ENCODE data around the gene CARMIL1.

The CARMIL1 gene

DNA sequence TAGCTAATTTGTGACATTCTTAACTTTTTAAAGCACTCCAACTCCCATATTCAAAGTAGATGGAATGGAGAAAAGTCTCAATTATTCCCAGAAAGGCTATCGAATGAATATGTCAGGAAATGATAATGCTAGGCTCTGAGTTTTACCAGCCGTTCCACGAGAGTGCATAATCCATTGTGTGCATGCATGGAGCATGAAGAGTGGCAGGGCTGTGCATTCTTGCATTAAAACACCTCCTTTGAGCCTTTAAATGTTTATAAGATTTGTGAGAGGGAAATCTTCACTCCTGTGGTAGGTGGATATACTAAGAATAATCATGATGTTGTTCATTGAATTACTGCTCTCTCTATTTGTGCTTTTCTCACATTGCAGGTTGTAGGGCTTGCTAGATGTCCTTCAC lies 178.3 kb downstream of the CARMIL1 start:
- H2AFZ ChIP-seq (ENCODE audit: low read depth, low read length): no peak overlapping the region
- no peak overlapping the region for H3K9ac ChIP-seq (ENCODE audit: low read length)
- H3K4me1 ChIP-seq (ENCODE audit: low read length): no peaks in the 10 kb centered on the region
- H4K20me1 ChIP-seq (ENCODE audit: insufficient read depth, low read length): no peaks in the 10 kb centered on the region
- TF ChIP-seq EZH2phosphoT487 (IDR thresholded peaks at IDR 0.05; ENCODE audit: low read depth): no peak
- TF ChIP-seq, protein P1, sequence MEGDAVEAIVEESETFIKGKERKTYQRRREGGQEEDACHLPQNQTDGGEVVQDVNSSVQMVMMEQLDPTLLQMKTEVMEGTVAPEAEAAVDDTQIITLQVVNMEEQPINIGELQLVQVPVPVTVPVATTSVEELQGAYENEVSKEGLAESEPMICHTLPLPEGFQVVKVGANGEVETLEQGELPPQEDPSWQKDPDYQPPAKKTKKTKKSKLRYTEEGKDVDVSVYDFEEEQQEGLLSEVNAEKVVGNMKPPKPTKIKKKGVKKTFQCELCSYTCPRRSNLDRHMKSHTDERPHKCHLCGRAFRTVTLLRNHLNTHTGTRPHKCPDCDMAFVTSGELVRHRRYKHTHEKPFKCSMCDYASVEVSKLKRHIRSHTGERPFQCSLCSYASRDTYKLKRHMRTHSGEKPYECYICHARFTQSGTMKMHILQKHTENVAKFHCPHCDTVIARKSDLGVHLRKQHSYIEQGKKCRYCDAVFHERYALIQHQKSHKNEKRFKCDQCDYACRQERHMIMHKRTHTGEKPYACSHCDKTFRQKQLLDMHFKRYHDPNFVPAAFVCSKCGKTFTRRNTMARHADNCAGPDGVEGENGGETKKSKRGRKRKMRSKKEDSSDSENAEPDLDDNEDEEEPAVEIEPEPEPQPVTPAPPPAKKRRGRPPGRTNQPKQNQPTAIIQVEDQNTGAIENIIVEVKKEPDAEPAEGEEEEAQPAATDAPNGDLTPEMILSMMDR (IDR thresholded peaks at IDR 0.05; ENCODE audit: low read depth, low read length): no peak
- H3K4me3 ChIP-seq (ENCODE audit: low read length): no peak overlapping the region
- no peak overlapping the region for H3K27ac ChIP-seq (ENCODE audit: low read length)
- H3K79me2 ChIP-seq (ENCODE audit: low read length): no peaks in the 10 kb centered on the region
- no peaks in the 10 kb centered on the region for H3K36me3 ChIP-seq (replicated peaks; ENCODE audit: low read depth, low read length)
- H3K9me3 ChIP-seq (ENCODE audit: insufficient read depth, low read length): no peaks in the 10 kb centered on the region
- H3K27me3 ChIP-seq (ENCODE audit: low read depth, low read length): no peaks in the 10 kb centered on the region
- no peak overlapping the region for H3K4me2 ChIP-seq (ENCODE audit: low read length)

DNA sequence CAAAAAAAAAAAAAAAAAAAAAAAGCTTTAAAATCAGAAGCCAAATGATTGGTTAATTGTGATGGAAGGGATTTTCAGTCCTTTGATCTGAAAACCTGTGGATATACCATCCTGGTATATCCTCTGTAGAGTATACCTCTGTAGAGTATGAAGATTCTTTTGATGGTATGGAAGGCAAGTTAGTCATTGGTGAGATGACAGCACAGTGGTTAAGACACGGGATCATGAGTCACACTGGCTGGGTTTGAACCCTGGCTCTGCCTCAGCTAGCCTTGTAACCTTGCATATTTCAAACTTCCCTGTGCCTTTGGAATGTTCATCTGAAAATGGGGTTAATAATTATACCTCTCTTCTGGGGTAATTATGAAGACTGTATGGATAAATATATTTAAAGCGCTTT lies 179.3 kb downstream of the CARMIL1 start:
- Histone ChIP-seq H3K4me2 (ENCODE audit: low read length) (no peak overlapping the region), H3K36me3 (replicated peaks; ENCODE audit: low read depth, low read length) (no peaks in the 10 kb centered on the region), H3K4me3 (ENCODE audit: low read length) (no peak overlapping the region), H3K79me2 (ENCODE audit: low read length) (no peaks in the 10 kb centered on the region), H3K4me1 (ENCODE audit: low read length) (no peaks in the 10 kb centered on the region), H3K27me3 (ENCODE audit: low read depth, low read length) (no peaks in the 10 kb centered on the region), H4K20me1 (ENCODE audit: insufficient read depth, low read length) (no peaks in the 10 kb centered on the region), H2AFZ (ENCODE audit: low read depth, low read length) (no peak overlapping the region), H3K9ac (ENCODE audit: low read length) (no peak overlapping the region), H3K27ac (ENCODE audit: low read length) (no peak overlapping the region), H3K9me3 (ENCODE audit: insufficient read depth, low read length) (no peaks in the 10 kb centered on the region)
- no peak for TF ChIP-seq EZH2phosphoT487 (IDR thresholded peaks at IDR 0.05; ENCODE audit: low read depth)
- TF ChIP-seq, protein P1 (IDR thresholded peaks at IDR 0.05; ENCODE audit: low read depth, low read length): no peak

DNA sequence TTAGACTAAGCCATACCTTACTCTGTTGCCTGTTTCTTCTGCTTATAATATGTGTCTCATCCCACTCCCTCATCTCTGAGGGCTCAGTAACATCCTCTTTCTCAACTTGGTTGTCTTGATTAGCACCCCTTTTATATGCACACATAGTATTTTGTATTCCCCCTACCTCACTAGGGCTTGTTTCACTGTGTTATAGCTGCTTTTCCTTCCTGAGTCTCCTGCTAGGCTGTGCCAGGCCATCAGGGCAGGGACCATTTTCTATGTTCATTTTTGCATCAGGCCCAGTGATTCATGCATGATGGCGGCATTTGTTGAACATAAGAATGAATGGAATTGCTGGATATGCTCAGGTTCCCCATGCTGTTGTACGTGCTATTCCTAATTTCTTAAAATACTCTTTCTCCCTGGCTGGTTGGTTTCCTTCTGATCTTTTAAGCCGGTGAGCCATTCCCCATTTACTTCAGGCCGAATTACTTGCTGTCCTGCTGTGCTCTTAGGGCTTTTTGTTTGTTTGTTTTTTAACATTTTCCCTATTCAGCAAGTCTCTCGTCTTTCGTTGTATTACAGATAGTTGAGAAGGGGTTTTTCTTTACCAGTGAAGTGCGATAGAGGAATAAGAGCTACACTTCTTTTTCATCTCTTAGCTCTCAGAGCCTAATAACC lies 183.2 kb downstream of the CARMIL1 start:
- Histone ChIP-seq H3K27me3 (ENCODE audit: low read depth, low read length) (no peaks in the 10 kb centered on the region), H3K36me3 (replicated peaks; ENCODE audit: low read depth, low read length) (no peaks in the 10 kb centered on the region), H3K4me1 (ENCODE audit: low read length) (no peaks in the 10 kb centered on the region), H3K4me3 (ENCODE audit: low read length) (no peak overlapping the region), H3K79me2 (ENCODE audit: low read length) (no peaks in the 10 kb centered on the region), H4K20me1 (ENCODE audit: insufficient read depth, low read length) (no peaks in the 10 kb centered on the region), H3K9me3 (ENCODE audit: insufficient read depth, low read length) (no peaks in the 10 kb centered on the region), H3K27ac (ENCODE audit: low read length) (no peak overlapping the region), H3K4me2 (ENCODE audit: low read length) (no peak overlapping the region), H2AFZ (ENCODE audit: low read depth, low read length) (no peak overlapping the region), H3K9ac (ENCODE audit: low read length) (no peak overlapping the region)
- TF ChIP-seq, protein P1 (IDR thresholded peaks at IDR 0.05; ENCODE audit: low read depth, low read length): no peak
- no peak for TF ChIP-seq EZH2phosphoT487 (IDR thresholded peaks at IDR 0.05; ENCODE audit: low read depth)

DNA sequence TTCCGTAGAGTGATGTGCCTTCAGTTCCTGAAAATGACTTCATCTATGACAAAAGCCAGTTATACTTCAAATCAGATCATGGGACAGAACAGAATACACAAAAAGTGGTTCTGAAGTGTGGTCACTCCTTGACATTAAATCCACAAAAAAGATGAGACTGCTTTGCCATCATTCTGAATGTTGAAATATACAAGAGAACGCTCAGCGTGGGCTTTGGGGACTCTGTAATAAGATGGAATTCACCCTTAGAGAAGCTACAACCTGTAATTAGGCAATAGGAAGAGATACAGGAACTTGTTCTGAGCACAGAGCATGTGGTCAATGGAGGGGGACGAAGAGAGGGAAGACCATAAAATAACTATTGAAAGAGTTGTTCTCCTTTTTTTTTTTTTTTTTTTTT lies 184.3 kb downstream of the CARMIL1 start:
- TF ChIP-seq EZH2phosphoT487 (IDR thresholded peaks at IDR 0.05; ENCODE audit: low read depth): no peak
- TF ChIP-seq, protein P1 (IDR thresholded peaks at IDR 0.05; ENCODE audit: low read depth, low read length): no peak
- H3K4me1 ChIP-seq (ENCODE audit: low read length): no peaks in the 10 kb centered on the region
- H3K4me3 ChIP-seq (ENCODE audit: low read length): no peak overlapping the region
- H3K36me3 ChIP-seq (replicated peaks; ENCODE audit: low read depth, low read length): no peaks in the 10 kb centered on the region
- H2AFZ ChIP-seq (ENCODE audit: low read depth, low read length): no peak overlapping the region
- H3K27me3 ChIP-seq (ENCODE audit: low read depth, low read length): no peaks in the 10 kb centered on the region
- H3K79me2 ChIP-seq (ENCODE audit: low read length): no peaks in the 10 kb centered on the region
- H3K27ac ChIP-seq (ENCODE audit: low read length): no peak overlapping the region
- no peaks in the 10 kb centered on the region for H3K9me3 ChIP-seq (ENCODE audit: insufficient read depth, low read length)
- H4K20me1 ChIP-seq (ENCODE audit: insufficient read depth, low read length): no peaks in the 10 kb centered on the region
- no peak overlapping the region for H3K9ac ChIP-seq (ENCODE audit: low read length)
- H3K4me2 ChIP-seq (ENCODE audit: low read length): no peak overlapping the region
